ENCODE measurements around the gene KRT9. TPM values are rescaled to one million over a fixed set of nuclear protein-coding genes. Genes with fewer than 3 reads are reported as not detected.
"Not testable (repeated sequence)": the region's sequence is repeated elsewhere in the genome, so short reads cannot be mapped to it uniquely, and the experiment has no call there.

KRT9 gene
- polyA plus RNA-seq, 1 donor: not detected

DNA sequence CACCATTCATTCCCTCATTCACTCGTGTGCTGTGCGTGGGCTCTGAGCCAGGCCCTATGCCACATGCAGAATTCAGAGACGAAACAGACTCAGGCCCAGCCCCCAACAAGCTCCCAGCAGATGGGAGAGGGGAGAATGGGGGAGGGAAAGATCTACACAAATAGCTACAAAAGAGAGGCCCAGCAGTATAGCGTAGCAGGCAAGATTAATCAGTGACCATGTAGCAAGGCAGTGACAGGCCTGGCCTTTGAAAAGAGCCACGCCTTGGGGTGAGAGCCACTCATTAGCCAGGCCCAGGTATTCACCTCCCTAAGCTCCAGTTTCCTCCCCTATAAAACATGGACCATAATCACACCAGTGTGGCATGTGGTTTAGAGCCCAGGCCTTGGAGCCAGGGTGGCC, 27.4 kb downstream of the KRT9 start:
- DNase-seq: no peak

DNA sequence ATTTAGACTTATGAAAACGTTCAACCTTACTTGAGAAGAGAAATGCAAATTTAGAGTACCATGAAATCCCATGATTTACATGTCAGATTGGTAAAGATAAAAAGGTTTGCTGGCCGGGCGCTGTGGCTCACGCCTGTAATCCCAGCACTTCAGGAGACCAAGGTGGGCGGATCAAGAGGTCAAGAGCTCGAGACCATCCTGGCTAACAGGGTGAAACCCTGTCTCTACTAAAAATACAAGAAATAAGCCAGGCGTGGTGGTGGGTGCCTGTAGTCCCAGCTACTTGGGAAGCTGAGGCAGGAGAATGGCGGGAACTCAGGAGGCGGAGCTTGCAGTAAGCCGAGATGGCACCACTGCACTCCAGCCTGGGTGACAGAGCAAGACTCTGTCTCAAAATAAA, 29.1 kb downstream of the KRT9 start:
- DNase-seq: not testable (repeated sequence)

DNA sequence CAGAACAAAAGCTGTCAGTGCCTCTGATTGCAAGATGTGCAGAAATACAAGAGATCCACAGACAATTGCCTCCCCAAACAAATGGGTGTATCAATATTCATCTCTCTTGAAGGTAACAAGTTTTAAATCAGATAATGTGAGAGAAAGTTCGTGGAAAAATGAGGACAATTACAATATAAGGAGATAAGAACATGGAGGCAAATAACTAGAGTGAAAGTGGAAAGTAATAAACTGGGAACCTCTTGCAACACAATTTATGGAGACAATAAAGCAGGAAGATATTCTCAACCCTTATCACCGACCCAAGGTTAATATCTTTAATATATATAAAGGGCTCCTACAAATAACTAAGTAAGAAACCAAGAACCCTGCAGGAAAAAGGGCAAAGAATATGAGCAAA, 29.5 kb downstream of the KRT9 start:
- DNase-seq: no peak

DNA sequence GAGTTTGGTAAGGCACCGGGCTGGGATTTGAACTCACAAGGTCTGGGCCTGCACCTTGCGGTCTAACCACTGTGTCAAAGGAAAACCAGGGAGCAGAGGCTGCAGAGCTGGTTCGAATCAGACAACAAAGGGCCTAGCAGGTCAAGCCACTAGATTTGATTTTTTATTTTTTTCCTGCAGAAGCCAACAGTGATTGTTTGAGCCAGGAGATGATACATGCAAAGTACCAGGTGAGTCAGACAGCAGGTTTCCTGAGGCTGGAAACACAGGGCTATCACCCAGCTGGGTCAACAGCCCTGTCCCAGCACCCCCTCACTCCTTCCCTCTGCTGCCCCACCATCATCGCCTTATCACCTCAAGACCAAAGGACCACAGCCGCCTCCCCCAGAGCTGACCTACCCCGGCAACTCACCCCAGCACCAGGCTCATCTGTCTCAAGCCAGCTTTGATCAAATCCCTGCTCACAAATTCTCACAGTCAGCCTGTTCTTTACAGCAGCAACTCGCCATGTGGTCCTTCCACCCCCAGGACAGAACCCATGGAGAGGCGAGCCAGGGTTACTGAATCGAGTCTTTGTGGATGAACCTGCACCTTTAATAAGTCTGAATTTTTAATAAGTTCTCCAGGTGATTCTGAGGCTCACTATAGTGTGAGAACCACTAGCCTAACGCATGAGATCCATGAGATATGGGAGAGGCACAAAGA, 30.8 kb downstream of the KRT9 start:
- DNase-seq: no peak

- no peak for DNase-seq
Measured at GRCh38 chr17:41539979-41540701, 31.7 kb downstream of the KRT9 start.

GRCh38 chr17:41539071-41539492, 32.8 kb downstream of the KRT9 start:
- no peak for DNase-seq

- no peak for DNase-seq
Measured at GRCh38 chr17:41538565-41538991, 33.3 kb downstream of the KRT9 start.

DNA sequence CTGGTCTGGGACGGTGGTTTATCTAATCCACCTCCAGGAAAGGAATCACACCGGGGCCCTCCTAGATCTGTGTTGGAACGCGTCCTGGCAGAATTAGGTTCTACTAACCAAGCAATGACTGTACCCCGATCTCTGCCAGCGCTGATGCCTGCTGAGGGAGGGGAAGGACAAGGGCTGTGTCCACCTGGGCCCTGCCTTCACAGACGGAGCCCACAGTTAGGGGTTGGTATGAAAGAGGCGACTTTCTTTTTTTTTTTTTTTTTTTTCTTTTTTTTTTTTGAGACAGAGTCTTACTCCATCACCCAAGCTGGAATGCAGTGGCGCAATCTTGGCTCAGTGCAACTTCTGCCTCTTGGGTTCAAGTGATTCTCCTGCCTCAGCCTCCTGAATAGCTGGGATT, 33.9 kb downstream of the KRT9 start:
- DNase-seq: no peak

DNA sequence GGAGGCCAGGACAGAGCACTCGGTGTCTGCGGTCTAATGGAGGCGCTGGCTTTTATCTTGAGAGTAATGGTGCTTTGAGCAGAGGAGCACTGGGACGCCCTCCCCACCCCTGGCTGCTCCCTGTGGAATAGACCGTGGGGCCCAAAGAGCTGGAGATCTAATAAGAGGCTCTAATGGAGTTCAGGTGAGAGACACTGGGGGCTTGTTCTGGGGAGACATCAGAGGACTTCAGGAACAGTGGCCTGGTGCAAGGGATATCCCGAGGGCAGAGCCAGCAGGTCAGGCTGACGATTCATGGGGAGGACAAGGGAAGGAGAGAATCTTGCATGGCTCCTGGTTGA, 34.3 kb downstream of the KRT9 start:
- DNase-seq: no peak

DNA sequence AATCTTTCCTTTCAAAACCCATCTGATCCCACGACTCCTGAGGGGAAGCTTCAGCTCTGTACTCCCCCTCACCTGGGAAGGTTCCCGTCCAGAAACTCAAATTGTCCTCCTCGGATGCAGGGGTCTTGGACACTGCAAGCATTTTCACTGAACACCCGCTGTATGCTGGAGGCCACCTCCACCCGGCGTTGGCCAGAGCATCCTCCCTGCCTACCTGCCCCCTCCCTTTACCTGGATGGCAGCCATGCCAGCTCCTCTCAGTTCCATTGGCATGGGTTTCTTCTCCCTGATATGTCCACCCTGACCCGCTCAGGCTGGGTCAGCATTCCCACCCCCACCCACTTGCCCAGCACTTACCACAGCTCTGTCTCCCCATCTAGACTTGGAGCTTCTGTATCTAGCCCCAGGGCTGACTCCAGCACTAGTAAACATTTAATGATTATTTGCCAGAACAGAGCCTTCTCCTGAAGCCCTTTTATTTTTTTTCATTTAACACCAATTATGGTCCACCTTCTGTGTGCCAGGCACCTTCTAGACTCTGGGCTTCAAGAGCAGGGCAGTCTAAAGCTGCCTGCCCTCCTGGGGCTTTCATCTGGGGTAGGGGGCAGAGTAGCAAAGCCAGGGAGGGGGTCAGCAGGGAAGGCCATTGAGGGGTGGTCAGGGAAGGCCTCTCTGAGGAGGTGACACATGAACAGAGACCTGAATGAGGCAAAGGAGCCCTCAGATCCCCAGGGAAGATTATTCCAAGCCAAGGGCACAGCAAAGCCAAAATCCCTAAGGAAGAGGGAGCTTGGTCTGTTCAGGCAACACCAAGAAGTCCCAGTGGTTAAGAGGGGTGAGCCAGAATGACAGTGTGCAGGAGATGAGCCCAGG, 34.9 kb downstream of the KRT9 start:
- DNase-seq: no peak

GRCh38 chr17:41535764-41536481, 35.9 kb downstream of the KRT9 start:
- DNase-seq: no peak

DNA sequence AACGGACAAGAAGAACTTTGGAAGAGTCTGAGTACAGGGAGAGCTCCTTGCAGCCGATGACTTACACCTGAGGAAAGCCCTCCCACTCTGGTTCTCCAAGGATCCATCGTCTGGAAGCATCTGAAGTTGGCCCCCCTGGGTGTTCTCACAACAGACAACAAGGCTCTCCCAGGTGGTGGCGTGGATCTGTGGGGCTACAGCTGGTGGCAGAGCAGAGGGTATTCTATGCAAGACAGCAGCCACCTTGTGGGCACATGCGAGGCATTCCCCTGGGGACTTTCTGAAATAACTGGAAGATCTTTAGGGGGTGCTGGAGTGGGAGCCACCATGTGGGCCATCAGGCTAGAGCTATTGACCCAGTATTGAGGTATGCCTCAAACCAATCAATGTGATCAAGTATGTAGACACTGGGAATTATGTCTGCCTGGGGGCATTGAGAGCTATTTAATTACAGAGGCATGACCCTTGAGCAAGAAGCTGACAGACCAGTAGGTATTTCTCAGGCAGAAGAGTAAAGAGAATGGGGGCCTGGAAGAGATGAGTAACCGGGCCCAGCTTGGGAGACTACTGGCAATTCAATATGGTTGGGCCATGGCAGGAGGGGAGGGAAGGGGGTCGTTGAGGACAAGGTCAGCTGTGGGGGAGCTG, 36.8 kb downstream of the KRT9 start:
- DNase-seq: no peak

DNA sequence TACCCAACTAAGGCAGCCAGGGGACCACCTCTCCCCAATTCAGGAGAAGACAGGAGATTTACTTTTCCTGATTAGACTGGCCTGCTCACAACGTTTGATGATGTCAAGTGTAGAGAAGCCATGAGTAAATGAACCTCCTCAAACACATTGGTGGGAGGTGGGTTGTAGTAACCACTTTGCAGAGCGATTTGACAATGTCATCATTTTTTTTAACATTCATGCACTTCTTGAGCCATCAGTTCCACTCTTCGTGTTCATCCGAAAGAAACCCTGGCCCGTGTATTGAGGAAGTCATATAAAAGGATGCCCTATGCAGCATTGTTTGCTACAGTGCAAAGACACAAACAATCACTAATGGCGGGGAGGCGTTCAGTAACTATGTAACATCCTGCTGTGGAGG, 38.2 kb downstream of the KRT9 start:
- no peak for DNase-seq

- DNase-seq: no peak
Measured at GRCh38 chr17:41532947-41533570, 38.8 kb downstream of the KRT9 start.

DNA sequence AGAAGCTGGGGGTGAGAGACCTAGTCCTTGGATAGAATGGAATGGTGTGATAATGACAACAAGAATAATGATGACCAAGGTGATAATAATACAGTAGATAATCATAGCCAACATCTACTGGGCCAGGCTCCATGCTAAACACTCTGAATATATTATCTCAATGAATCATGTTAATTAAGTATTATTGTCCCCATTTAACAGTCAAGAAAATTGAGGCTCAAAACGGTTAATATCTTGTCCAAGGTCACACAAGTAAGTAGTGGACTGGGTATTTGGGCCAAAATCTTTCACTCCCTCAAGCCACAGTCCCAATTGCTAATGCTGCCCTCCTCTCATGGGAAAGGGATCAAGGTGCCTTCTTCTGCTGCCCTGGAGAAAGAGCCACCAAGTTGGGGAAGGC, 39.9 kb downstream of the KRT9 start:
- DNase-seq: no peak

- DNase-seq: no peak
Measured at GRCh38 chr17:41530062-41531048, 41.5 kb downstream of the KRT9 start.

GRCh38 chr17:41529491-41529915, 42.4 kb downstream of the KRT9 start:
- no peak for DNase-seq

- no peak for DNase-seq
Measured at GRCh38 chr17:41528959-41529353, 42.9 kb downstream of the KRT9 start.

DNA sequence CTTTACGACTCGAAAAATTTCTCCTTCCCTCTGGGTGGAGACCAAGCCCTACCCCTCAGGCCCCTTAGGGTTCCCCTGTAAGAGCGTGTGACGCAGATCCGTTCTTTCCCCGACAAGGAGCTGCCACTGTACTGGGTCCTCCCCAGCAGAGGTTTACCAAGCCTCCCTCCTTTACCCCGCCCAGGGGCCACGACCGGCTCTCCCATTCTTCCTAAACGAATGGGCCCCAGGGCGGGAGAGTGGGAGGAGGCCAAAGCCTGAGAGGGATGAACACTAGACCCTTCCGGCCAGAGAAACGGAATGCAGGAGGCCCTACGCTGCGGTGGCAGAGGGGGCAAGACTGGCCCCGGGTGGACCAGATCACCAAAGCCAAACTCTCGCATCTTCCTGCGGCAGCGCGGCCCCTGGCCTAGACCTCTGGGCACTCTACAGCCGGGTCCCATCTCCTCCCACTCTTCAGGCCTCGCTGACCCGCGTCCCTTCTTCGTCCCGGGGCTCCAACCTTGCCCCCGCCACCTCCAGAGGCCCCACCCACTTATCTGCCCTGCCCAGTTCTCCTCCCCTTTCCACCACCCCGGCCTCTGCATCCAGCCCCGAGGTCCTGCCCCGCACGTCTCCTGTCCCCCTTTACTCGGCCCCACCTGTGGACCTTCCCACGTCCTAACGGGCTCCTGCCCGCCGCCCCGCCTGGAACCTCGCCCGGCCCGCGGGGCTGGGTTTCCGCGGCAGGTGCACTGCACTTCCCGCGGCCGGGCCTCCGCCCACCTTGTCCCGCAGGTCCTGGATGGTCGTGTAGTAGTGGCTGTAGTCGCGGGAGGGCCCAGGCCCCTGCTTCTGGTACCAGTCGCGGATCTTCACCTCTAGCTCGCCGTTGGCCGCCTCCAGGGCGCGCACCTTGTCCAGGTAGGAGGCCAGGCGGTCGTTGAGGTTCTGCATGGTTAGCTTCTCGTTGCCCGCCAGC, 44.5 kb downstream of the KRT9 start:
- no peak for DNase-seq
